ENCODE data around the gene KANK2. TPM values are rescaled to one million over a fixed set of nuclear protein-coding genes. Genes with fewer than 3 reads are reported as not detected.

Gene KANK2
- total and polyA plus RNA-seq, 2 of the 4 experiments (the other 2 are of a cell fraction): 104 to 176 TPM

GRCh38 chr19:11191934-11192333, 5.4 kb downstream of the KANK2 start (continued):
- TF ChIP-seq, protein P1, sequence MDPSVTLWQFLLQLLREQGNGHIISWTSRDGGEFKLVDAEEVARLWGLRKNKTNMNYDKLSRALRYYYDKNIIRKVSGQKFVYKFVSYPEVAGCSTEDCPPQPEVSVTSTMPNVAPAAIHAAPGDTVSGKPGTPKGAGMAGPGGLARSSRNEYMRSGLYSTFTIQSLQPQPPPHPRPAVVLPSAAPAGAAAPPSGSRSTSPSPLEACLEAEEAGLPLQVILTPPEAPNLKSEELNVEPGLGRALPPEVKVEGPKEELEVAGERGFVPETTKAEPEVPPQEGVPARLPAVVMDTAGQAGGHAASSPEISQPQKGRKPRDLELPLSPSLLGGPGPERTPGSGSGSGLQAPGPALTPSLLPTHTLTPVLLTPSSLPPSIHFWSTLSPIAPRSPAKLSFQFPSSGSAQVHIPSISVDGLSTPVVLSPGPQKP (IDR thresholded peaks at IDR 0.05; ENCODE audit: borderline replicate concordance, low read depth, low read length): no peak
- TF ChIP-seq CHD1 (IDR thresholded peaks at IDR 0.05; ENCODE audit: low read depth, low read length) (no peak), RFX5 (IDR thresholded peaks at IDR 0.05; ENCODE audit: low read depth, low read length) (no peak), MXI1 (IDR thresholded peaks at IDR 0.05; ENCODE audit: borderline replicate concordance, low read depth, low read length) (no peak), NFE2L2 (IDR thresholded peaks at IDR 0.05; ENCODE audit: low read depth, low read length) (no peak)

GRCh38 chr19:11191273-11191755, 6.0 kb downstream of the KANK2 start:
- ChIA-PET CTCF (interaction anchor here (0.8 kb wide), 1 partner anchor 8 kb away, joined by 3 read pairs; no protein-coding TSS in a partner anchor), POLR2A (ENCODE audit: unreplicated experiment) (no interaction called here)
- intact Hi-C loops (cut with micrococcal nuclease) (no loop called here), dilution Hi-C loops (cut with HindIII; ENCODE audit: low sequenced_read_pairs, unreplicated experiment) (no loop called here), in situ Hi-C loops (cut with MboI; ENCODE audit: low sequenced_read_pairs) (no loop called here)
- Histone ChIP-seq H3K36me3 (ENCODE audit: control insufficient read depth, insufficient read depth, low read length) (peaks cover 68% of the 10 kb centered on the region), H2BK15ac (ENCODE audit: low read depth, low read length) (no peak overlapping the region), H3K23ac (ENCODE audit: low read depth, low read length) (no peak overlapping the region), H4K8ac (ENCODE audit: low read depth in 2 of 2, low read length in 2 of 2) (no peak overlapping the region; a peak in 1 of 4 replicates), H3K9me1 (ENCODE audit: insufficient read depth, low read length) (peaks cover 5% of the 10 kb centered on the region), H3K4me3 (ENCODE audit: insufficient read depth, low read depth, low read length) (no peak overlapping the region), H4K5ac (ENCODE audit: low read depth, low read length) (no peak overlapping the region), H3K79me1 (ENCODE audit: low read depth in 1 of 2, low read length in 2 of 2) (peaks cover 43 to 85% of the 10 kb centered on the region in 2 experiments), H4K20me1 (ENCODE audit: insufficient read depth, low read length) (peaks cover 38% of the 10 kb centered on the region), H2AK5ac (ENCODE audit: low read depth, low read length) (no peak overlapping the region; the same call in 1 of the 2 replicates), H2BK5ac (ENCODE audit: low read depth, low read length, poor library complexity, severe bottlenecking) (no peak overlapping the region), H3K27me3 (ENCODE audit: control insufficient read depth, insufficient read depth, low read length) (no peaks in the 10 kb centered on the region), H3K4me2 (ENCODE audit: low read depth, low read length) (peak overlapping the region; percentile 16; the same call in 1 of the 2 replicates), H2AFZ (replicated peaks; ENCODE audit: low read length, poor library complexity) (peak overlapping the region; percentile 26), H3K9me3 (ENCODE audit: control insufficient read depth, insufficient read depth, low read length) (no peaks in the 10 kb centered on the region), H2BK20ac (ENCODE audit: low read depth, low read length) (no peak overlapping the region), H3K18ac (ENCODE audit: low read depth, low read length) (no peak overlapping the region), H2BK120ac (ENCODE audit: low read depth, low read length) (no peak overlapping the region), H4K91ac (ENCODE audit: insufficient read depth, low read depth, low read length) (no peak overlapping the region), H3K56ac (ENCODE audit: extremely low read depth, insufficient read depth, low read length) (no peak overlapping the region), H2AK9ac (replicated peaks; ENCODE audit: low read depth, low read length, poor library complexity) (no peak overlapping the region), H3K27ac (ENCODE audit: insufficient read depth, low read length) (no peak overlapping the region), H3K4me1 (ENCODE audit: control insufficient read depth, insufficient read depth, low read length) (peaks cover 20% of the 10 kb centered on the region), H3K14ac (replicated peaks; ENCODE audit: low read depth, low read length) (no peak overlapping the region), H3K9ac (ENCODE audit: low read depth, low read length) (no peak overlapping the region), H3K4ac (ENCODE audit: low read depth, low read length) (no peak overlapping the region)
- no TSS peak for BruUV-seq (replicated peaks)
- TF ChIP-seq, protein P2, sequence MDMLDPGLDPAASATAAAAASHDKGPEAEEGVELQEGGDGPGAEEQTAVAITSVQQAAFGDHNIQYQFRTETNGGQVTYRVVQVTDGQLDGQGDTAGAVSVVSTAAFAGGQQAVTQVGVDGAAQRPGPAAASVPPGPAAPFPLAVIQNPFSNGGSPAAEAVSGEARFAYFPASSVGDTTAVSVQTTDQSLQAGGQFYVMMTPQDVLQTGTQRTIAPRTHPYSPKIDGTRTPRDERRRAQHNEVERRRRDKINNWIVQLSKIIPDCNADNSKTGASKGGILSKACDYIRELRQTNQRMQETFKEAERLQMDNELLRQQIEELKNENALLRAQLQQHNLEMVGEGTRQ (IDR thresholded peaks at IDR 0.05; ENCODE audit: low read depth, low read length): peak; percentile 96
- no peak for TF ChIP-seq FOS (IDR thresholded peaks at IDR 0.05; ENCODE audit: low read depth, low read length)
- ATAC-seq (ENCODE audit: low read depth) (peak; percentile 67), DNase-seq (peak; percentile 63)
- WGBS, 2 experiments (ENCODE audit: extremely low coverage in 2 of 2, insufficient read length in 1 of 2): no CpG with 5 or more reads among the region's 8 CpGs

Measured in IMR-90 (cell line).